Measurements from ENCODE around the gene CACNB2.

Gene CACNB2

DNA sequence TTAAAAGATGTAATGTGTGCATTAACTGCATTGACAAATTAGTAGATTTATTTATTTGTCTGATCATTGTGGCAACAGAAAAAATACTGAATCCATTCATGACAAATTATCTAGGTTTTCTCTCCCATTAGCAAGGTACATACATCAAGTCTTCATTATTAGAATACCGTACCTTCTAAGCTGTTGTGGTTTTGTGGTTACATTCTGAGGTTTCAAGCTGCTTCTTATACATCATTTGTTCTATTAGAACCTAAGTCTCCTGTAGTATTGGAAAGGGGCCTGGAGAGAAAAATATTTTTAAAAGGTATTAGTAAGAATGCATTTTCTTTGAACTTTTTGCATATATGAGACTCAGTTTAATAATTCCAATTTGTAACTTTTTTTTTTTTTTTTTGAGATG, 26.3 kb upstream of the CACNB2 start:
- H3K27me3 ChIP-seq (ENCODE audit: control insufficient read depth, insufficient read depth, low read length, poor library complexity, severe bottlenecking): no peaks in the 10 kb centered on the region
- H3K27ac ChIP-seq (ENCODE audit: insufficient read depth, low read depth, low read length, poor library complexity, severe bottlenecking): no peak overlapping the region
- H3K9me3 ChIP-seq (ENCODE audit: control insufficient read depth, low read length): no peaks in the 10 kb centered on the region
- no peaks in the 10 kb centered on the region for H3K4me1 ChIP-seq (ENCODE audit: control insufficient read depth, insufficient read depth, low read length)
- no peaks in the 10 kb centered on the region for H3K36me3 ChIP-seq (ENCODE audit: control insufficient read depth, insufficient read depth, low read length)
- no peak overlapping the region for H3K4me3 ChIP-seq (ENCODE audit: insufficient read depth, low read depth, low read length)
- WGBS, 2 experiments: 100% methylated on average over 1 of the region's 1 CpG; no CpG with 5 or more reads in 1 of the 2 experiments

DNA sequence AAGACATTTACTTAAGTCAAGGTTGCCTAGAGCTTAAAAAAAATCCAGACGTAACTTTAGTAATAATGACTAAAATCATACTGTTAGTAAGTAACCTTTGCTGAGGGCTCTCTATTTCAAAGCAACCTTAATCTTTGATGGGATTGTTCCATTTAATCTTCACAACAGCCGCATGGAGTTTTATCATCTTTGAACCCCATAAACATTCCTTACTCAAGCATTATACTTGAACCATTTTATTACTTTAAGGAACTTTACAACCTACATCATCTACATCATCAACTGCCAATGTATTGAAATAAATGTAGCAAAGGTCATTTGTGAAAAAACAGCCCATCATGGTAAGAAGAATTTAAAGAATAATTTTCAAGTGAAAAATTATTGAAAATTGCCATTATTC, 22.9 kb upstream of the CACNB2 start:
- H3K4me1 ChIP-seq (ENCODE audit: control insufficient read depth, insufficient read depth, low read length): no peaks in the 10 kb centered on the region
- no peaks in the 10 kb centered on the region for H3K36me3 ChIP-seq (ENCODE audit: control insufficient read depth, insufficient read depth, low read length)
- H3K27ac ChIP-seq (ENCODE audit: insufficient read depth, low read depth, low read length, poor library complexity, severe bottlenecking): no peak overlapping the region
- no peaks in the 10 kb centered on the region for H3K9me3 ChIP-seq (ENCODE audit: control insufficient read depth, low read length)
- H3K4me3 ChIP-seq (ENCODE audit: insufficient read depth, low read depth, low read length): no peak overlapping the region
- WGBS, 2 experiments: 90 to 98% methylated on average over 2 of the region's 2 CpGs
- H3K27me3 ChIP-seq (ENCODE audit: control insufficient read depth, insufficient read depth, low read length, poor library complexity, severe bottlenecking): no peaks in the 10 kb centered on the region

DNA sequence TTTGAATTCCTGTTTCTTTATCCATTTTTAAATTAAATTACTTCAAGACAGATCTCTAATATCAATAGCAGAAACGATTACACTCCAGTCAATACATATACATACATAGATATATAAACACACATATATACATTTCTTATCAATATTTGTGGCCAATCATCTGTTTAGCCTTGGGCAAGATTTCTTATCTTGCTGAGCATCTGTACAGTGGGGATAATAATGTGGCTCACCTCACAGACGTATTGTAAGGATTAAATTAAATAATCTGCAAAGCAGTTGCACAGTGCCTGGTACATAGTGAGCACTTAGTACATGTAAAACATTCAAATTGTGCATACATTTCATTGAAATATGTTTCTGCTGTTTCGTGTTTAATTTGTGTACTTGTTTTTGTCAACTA, 17.5 kb upstream of the CACNB2 start:
- 83 to 86% methylated on average over 3 of the region's 3 CpGs for WGBS, 2 experiments
- Histone ChIP-seq H3K9me3 (ENCODE audit: control insufficient read depth, low read length) (no peaks in the 10 kb centered on the region), H3K4me1 (ENCODE audit: control insufficient read depth, insufficient read depth, low read length) (no peaks in the 10 kb centered on the region), H3K4me3 (ENCODE audit: insufficient read depth, low read depth, low read length) (no peak overlapping the region), H3K36me3 (ENCODE audit: control insufficient read depth, insufficient read depth, low read length) (no peaks in the 10 kb centered on the region), H3K27me3 (ENCODE audit: control insufficient read depth, insufficient read depth, low read length, poor library complexity, severe bottlenecking) (no peaks in the 10 kb centered on the region), H3K27ac (ENCODE audit: insufficient read depth, low read depth, low read length, poor library complexity, severe bottlenecking) (no peak overlapping the region)

DNA sequence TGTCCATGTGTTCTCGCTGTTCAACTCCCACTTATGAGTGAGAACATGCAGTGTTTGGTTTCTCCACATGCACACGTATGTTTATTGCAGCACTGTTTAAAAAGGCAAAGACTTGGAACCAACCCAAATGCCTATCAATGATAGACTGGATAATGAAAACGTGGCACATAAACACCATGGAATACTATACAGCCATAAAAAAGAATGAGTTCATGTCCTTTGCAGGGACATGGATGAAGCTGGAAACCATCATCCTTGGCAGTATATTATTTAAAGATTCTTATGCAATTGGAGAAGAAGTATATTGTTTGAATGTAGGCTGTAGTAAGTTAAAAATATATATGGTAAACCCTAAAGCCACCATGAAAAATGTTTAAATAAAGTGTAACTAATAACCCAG, 7.2 kb upstream of the CACNB2 start:
- 87 to 97% methylated on average over 3 of the region's 3 CpGs for WGBS, 2 experiments

DNA sequence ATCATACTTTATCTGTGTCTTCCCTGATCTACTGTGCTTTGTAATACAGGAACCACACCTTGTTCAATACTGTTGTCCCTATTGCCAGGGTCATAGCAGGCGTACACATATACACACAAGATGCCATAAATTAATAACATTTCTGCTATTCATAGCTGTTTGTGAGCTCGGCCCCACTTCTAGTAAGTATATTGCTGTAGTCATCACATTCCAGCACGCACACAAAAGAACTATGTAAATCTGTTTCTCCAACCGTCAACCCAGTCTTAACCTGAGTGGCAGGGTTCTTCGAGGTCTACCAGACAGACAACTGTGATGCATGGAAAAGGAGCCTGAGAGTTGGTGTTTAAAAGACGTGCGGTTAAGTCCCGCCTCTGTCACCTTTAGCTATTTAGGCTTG, 5.7 kb upstream of the CACNB2 start:
- H3K27me3 ChIP-seq (ENCODE audit: control insufficient read depth, insufficient read depth, low read length, poor library complexity, severe bottlenecking): peaks cover 5% of the 10 kb centered on the region

More for the DNA sequence above, 7.2 kb upstream of the CACNB2 start:
- no peak overlapping the region for H3K4me3 ChIP-seq (ENCODE audit: insufficient read depth, low read depth, low read length)
- no peak overlapping the region for H3K27ac ChIP-seq (ENCODE audit: insufficient read depth, low read depth, low read length, poor library complexity, severe bottlenecking)
- peaks cover 5% of the 10 kb centered on the region for H3K4me1 ChIP-seq (ENCODE audit: control insufficient read depth, insufficient read depth, low read length)
- H3K9me3 ChIP-seq (ENCODE audit: control insufficient read depth, low read length): no peaks in the 10 kb centered on the region
- H3K36me3 ChIP-seq (ENCODE audit: control insufficient read depth, insufficient read depth, low read length): no peaks in the 10 kb centered on the region
- H3K27me3 ChIP-seq (ENCODE audit: control insufficient read depth, insufficient read depth, low read length, poor library complexity, severe bottlenecking): no peaks in the 10 kb centered on the region

DNA sequence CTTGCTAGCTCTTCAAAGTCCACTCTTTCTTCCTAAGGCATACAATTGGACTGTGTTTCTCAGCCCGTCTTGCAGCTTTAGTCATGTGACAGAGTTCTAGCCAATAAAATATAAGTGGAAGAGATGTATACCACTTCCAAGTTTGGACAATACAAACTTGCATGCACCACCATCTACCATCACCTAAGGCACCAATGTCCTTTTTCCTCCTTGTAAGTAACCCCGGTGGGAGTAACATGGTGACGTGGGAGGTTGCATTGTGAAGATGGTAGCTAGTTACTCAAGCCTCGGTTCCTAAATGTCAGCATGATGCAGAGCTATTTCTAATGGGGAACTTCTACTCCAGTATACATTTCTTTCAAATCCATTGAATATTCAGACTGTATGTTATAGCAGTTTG, 5.3 kb upstream of the CACNB2 start:
- Histone ChIP-seq H3K36me3 (ENCODE audit: control insufficient read depth, insufficient read depth, low read length) (no peaks in the 10 kb centered on the region), H3K4me3 (ENCODE audit: insufficient read depth, low read depth, low read length) (no peak overlapping the region), H3K27me3 (ENCODE audit: control insufficient read depth, insufficient read depth, low read length, poor library complexity, severe bottlenecking) (peaks cover 9% of the 10 kb centered on the region), H3K4me1 (ENCODE audit: control insufficient read depth, insufficient read depth, low read length) (peaks cover 5% of the 10 kb centered on the region), H3K9me3 (ENCODE audit: control insufficient read depth, low read length) (no peaks in the 10 kb centered on the region), H3K27ac (ENCODE audit: insufficient read depth, low read depth, low read length, poor library complexity, severe bottlenecking) (no peak overlapping the region)
- 100% methylated on average over 4 of the region's 4 CpGs; no CpG with 5 or more reads in 1 of the 2 experiments for WGBS, 2 experiments

More for the DNA sequence above, 5.7 kb upstream of the CACNB2 start:
- Histone ChIP-seq H3K4me3 (ENCODE audit: insufficient read depth, low read depth, low read length) (no peak overlapping the region), H3K4me1 (ENCODE audit: control insufficient read depth, insufficient read depth, low read length) (peaks cover 5% of the 10 kb centered on the region), H3K36me3 (ENCODE audit: control insufficient read depth, insufficient read depth, low read length) (no peaks in the 10 kb centered on the region), H3K27ac (ENCODE audit: insufficient read depth, low read depth, low read length, poor library complexity, severe bottlenecking) (no peak overlapping the region), H3K9me3 (ENCODE audit: control insufficient read depth, low read length) (no peaks in the 10 kb centered on the region)
- 95 to 96% methylated on average over 8 of the region's 8 CpGs for WGBS, 2 experiments

DNA sequence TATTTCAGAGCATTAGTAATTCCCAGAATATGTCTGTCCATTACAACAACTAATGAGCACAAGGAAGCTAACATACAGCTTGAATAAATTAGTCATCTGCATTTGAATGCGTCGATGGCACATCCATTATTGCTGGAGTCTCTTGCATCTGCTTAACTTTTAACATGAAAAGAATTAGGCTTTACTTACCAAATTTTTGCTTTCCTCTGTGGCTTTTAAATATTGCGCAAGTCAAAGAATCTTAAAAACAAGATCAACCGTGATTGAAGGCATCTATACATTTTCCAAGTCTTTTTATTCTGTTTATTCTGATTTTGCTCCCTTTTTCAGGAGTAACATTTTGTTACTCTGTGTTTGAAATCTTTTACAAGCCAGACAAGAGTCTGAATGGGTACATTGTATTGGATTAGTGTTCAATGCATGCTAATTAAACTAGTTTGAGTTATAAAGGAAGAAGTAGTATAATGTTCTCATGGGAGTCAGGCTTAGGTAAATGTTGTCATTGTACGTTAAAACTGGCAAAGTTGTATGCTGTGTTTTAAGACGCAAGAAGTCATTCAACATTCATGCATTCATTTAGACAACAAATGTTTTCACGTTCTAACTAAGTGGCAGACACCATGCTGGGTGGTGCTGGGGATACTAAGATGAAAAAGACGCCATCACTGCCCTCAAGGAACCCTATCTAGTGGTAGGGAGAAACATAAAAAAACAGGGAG, 4.0 kb upstream of the CACNB2 start:
- H3K36me3 ChIP-seq (ENCODE audit: control insufficient read depth, insufficient read depth, low read length): no peaks in the 10 kb centered on the region
- no peak overlapping the region for H3K27ac ChIP-seq (ENCODE audit: insufficient read depth, low read depth, low read length, poor library complexity, severe bottlenecking)
- no peak overlapping the region for H3K4me3 ChIP-seq (ENCODE audit: insufficient read depth, low read depth, low read length)
- 31 to 34% methylated on average over 6 to 8 of the region's 8 CpGs for WGBS, 2 experiments
- no peaks in the 10 kb centered on the region for H3K9me3 ChIP-seq (ENCODE audit: control insufficient read depth, low read length)
- peaks cover 19% of the 10 kb centered on the region for H3K27me3 ChIP-seq (ENCODE audit: control insufficient read depth, insufficient read depth, low read length, poor library complexity, severe bottlenecking)
- H3K4me1 ChIP-seq (ENCODE audit: control insufficient read depth, insufficient read depth, low read length): peaks cover 5% of the 10 kb centered on the region

DNA sequence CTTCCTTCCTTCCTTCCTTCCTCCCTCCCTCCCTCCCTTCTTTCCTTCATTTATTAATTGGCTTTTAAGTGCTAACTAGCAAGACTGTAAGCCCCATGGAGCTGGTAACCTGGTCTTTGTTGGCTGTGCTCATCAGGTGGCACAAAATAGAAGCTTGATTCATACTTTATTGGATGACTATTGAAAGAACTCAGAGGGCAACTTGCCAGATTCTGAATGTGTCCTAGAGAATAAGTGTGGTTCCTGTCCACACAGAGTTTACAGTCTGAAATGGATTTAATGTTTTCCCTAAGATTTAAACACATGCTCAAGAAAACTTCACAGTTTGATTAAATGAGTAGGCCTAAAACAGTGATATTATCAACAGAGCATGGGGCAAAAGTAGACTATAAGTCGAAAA, 3.1 kb upstream of the CACNB2 start:
- H3K4me3 ChIP-seq (ENCODE audit: insufficient read depth, low read depth, low read length): no peak overlapping the region
- WGBS, 2 experiments: 91 to 100% methylated on average over 1 of the region's 1 CpG
- H3K36me3 ChIP-seq (ENCODE audit: control insufficient read depth, insufficient read depth, low read length): no peaks in the 10 kb centered on the region
- H3K27me3 ChIP-seq (ENCODE audit: control insufficient read depth, insufficient read depth, low read length, poor library complexity, severe bottlenecking): peaks cover 28% of the 10 kb centered on the region
- H3K27ac ChIP-seq (ENCODE audit: insufficient read depth, low read depth, low read length, poor library complexity, severe bottlenecking): no peak overlapping the region
- peaks cover 5% of the 10 kb centered on the region for H3K4me1 ChIP-seq (ENCODE audit: control insufficient read depth, insufficient read depth, low read length)
- no peaks in the 10 kb centered on the region for H3K9me3 ChIP-seq (ENCODE audit: control insufficient read depth, low read length)

DNA sequence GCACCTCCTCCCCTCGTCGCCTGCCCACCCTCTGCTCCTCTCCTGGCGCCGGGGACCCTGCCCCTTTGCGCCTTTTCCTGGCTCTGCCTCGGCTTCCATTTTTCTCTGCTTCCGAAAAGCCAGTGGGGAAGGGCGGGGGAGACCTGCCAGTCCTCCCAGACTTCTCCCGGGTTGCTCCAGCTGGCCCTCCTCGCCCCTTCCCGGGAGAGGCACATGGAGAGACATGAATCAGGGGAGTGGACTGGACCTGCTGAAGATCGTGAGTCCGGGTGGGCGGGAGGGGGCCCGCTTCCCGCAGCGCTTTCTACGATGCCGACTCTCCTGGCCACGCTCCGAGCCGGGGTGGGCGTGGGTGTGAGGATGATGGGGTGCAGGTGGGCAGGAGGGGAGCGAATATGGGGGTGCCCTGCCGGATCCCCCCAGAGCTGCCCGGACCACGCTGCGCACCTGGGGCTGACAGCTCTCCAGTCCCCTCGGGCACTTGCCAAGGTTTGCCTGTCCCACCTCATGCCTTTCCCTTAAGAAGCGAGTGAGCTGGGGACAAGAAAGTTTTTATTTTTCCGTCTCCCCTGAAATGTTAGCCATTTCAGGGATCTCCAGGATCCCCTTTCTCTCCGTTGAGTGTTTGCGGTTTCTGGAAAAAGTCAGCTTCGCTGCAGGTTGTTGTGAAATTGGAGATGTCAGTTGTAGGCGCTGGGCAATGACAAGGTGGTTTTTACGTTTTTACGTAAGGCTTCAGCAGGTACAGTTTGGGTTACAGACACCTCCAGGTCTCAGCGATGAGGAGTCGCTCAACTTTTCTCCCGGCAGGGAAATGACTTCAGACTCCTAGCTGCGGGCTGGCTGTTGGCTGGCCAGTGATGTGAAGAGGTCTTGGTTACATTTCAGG, 977 bp downstream of the CACNB2 start:
- peaks cover 41% of the 10 kb centered on the region for H3K27me3 ChIP-seq (ENCODE audit: control insufficient read depth, insufficient read depth, low read length, poor library complexity, severe bottlenecking)
- peak overlapping the region; percentile 47 for H3K4me3 ChIP-seq (ENCODE audit: insufficient read depth, low read depth, low read length)
- H3K27ac ChIP-seq (ENCODE audit: insufficient read depth, low read depth, low read length, poor library complexity, severe bottlenecking): no peak overlapping the region
- 2% methylated on average over 41 of the region's 41 CpGs for WGBS, 2 experiments
- H3K36me3 ChIP-seq (ENCODE audit: control insufficient read depth, insufficient read depth, low read length): no peaks in the 10 kb centered on the region
- no peaks in the 10 kb centered on the region for H3K9me3 ChIP-seq (ENCODE audit: control insufficient read depth, low read length)
- H3K4me1 ChIP-seq (ENCODE audit: control insufficient read depth, insufficient read depth, low read length): peaks cover 3% of the 10 kb centered on the region

DNA sequence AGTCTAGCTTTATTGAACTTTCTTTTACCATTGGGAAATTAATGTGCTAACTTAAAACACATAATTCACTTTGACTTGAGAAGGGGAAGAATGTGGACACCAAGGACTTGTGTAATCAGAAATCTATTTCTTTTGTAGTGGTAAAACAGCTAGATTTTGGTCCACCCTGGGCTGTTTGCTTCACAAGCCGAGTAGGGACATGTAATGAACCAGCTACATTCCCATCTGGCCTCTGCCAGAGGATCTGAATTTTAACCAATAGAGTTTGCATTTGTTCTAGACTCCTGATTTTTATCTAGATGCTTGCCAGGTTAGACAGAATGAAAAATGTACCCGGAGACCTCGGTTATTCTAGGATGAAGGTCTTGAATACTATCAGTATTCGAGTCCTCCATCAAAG, 1.9 kb downstream of the CACNB2 start:
- Histone ChIP-seq H3K27me3 (ENCODE audit: control insufficient read depth, insufficient read depth, low read length, poor library complexity, severe bottlenecking) (peaks cover 41% of the 10 kb centered on the region), H3K4me3 (ENCODE audit: insufficient read depth, low read depth, low read length) (no peak overlapping the region), H3K9me3 (ENCODE audit: control insufficient read depth, low read length) (no peaks in the 10 kb centered on the region), H3K4me1 (ENCODE audit: control insufficient read depth, insufficient read depth, low read length) (no peaks in the 10 kb centered on the region), H3K27ac (ENCODE audit: insufficient read depth, low read depth, low read length, poor library complexity, severe bottlenecking) (no peak overlapping the region), H3K36me3 (ENCODE audit: control insufficient read depth, insufficient read depth, low read length) (no peaks in the 10 kb centered on the region)
- whole genome bisulfite sequencing, 2 experiments: 95 to 96% methylated on average over 4 of the region's 4 CpGs
